Gastroesophageal sphincter (tissue), 3 donors: ENCODE data around the gene JMJD4.

ENCODE experiments used
- POLR2A ChIP-seq, 2 donors: fragments of 450-650 bp; IDR thresholded peaks; one replicate each; pipeline ENCODE4 v1.6.1; 2017; ENCODE audit warnings: antibody characterized with exemption in 2 of 2, mild to moderate bottlenecking in 2 of 2, moderate library complexity in 1 of 2
- POLR2AphosphoS5 ChIP-seq: sonication (generic); formaldehyde crosslinking; IDR thresholded peaks from one replicate; pipeline ENCODE4 v1.6.1; 2017; ENCODE audit warnings: antibody characterized with exemption
- TF ChIP-seq, protein P1 (sequence below), 4 experiments: fragments of 200-600 bp in 2 of 4; fragments of 450-650 bp in 2 of 4; sonication (generic) in 1 of 4; IDR thresholded peaks; one replicate each; pipeline ENCODE4 v1.5.1; 2017 to 2019; ENCODE audit warnings: antibody characterized with exemption in 4 of 4, mild to moderate bottlenecking in 2 of 4, moderate library complexity in 2 of 4

DNA sequence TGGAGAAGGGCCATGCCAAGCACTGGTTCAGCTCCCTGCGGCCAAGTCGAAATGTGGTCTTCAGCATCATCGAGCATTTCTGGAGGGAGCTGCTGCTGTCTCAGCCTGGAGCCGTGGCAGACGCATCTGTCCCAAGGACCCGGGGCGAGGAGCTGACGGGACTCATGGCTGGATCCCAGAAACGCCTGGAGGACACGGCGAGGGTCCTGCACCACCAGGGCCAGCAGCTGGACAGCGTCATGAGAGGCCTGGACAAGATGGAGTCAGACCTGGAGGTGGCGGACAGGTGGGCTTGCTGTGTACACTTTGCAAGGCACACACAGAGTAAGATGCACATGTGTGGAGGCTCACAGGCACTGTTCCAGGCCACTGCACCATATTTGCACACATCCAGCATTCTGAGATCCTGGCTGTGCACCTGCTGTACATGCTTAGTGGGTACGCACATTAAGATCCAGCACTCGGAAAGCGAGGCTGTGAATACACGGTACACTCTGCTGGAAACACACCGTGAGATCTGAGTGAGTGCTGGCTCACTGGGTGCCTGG is 12.9 kb upstream of the JMJD4 start:
- TF ChIP-seq, protein P1, sequence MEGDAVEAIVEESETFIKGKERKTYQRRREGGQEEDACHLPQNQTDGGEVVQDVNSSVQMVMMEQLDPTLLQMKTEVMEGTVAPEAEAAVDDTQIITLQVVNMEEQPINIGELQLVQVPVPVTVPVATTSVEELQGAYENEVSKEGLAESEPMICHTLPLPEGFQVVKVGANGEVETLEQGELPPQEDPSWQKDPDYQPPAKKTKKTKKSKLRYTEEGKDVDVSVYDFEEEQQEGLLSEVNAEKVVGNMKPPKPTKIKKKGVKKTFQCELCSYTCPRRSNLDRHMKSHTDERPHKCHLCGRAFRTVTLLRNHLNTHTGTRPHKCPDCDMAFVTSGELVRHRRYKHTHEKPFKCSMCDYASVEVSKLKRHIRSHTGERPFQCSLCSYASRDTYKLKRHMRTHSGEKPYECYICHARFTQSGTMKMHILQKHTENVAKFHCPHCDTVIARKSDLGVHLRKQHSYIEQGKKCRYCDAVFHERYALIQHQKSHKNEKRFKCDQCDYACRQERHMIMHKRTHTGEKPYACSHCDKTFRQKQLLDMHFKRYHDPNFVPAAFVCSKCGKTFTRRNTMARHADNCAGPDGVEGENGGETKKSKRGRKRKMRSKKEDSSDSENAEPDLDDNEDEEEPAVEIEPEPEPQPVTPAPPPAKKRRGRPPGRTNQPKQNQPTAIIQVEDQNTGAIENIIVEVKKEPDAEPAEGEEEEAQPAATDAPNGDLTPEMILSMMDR (IDR thresholded peaks at IDR 0.05), result no peak
- TF ChIP-seq POLR2AphosphoS5, result no peak
- TF ChIP-seq POLR2A (IDR thresholded peaks at IDR 0.05), result no peak
